Osteocyte (in vitro differentiated cells): ENCODE measurements around the gene ISOC2. TPM values are rescaled to one million over a fixed set of nuclear protein-coding genes. Genes with fewer than 3 reads are reported as not detected.

Source experiments
- DNase-seq: peaks from one replicate; pipeline ENCODE4 v3.0.0; 2021; ENCODE audit warnings: mixed read lengths; ENCODE audit not compliant: unreplicated experiment; ENCODE audit errors: extremely low spot score
- H3K27ac Mint-ChIP-seq: one replicate; pipeline ENCODE4 v1.8.0; 2021; ENCODE audit warnings: mild to moderate bottlenecking, mixed read lengths; ENCODE audit not compliant: unreplicated experiment
- H3K27me3 Mint-ChIP-seq: one replicate; pipeline ENCODE4 v1.8.0; 2021; ENCODE audit warnings: mixed read lengths; ENCODE audit not compliant: unreplicated experiment
- H3K36me3 Mint-ChIP-seq: one replicate; pipeline ENCODE4 v1.8.0; 2021; ENCODE audit warnings: mixed read lengths; ENCODE audit not compliant: unreplicated experiment
- H3K4me1 Mint-ChIP-seq: one replicate; pipeline ENCODE4 v1.8.0; 2021; ENCODE audit warnings: mixed read lengths; ENCODE audit not compliant: unreplicated experiment
- H3K4me3 Mint-ChIP-seq: one replicate; pipeline ENCODE4 v1.8.0; 2021; ENCODE audit warnings: mild to moderate bottlenecking, moderate library complexity, mixed read lengths; ENCODE audit not compliant: unreplicated experiment
- H3K9me3 Mint-ChIP-seq: one replicate; pipeline ENCODE4 v1.8.0; 2021; ENCODE audit warnings: mixed read lengths; ENCODE audit not compliant: unreplicated experiment
- CTCF ChIP-seq: fragments of 200-600 bp; sonication (generic); IDR thresholded peaks from 2 replicates; pipeline ENCODE4 v1.5.0; 2021; ENCODE audit warnings: antibody characterized with exemption, mild to moderate bottlenecking, moderate library complexity
- total RNA-seq: library from RNA; stranded (reverse); gene quantifications from 2 replicates; pipeline ENCODE4 v1.2.1, GENCODE V29; 2021

ISOC2 gene
- total RNA-seq, 1 donor from 2014 or later, result 39.8 TPM

GRCh38 chr19:55436847-55437246 is 24.6 kb downstream of the ISOC2 start:
- no peak for DNase-seq
- H3K27me3 Mint-ChIP-seq, result peaks cover 30% of the 10 kb centered on the region
- H3K4me3 Mint-ChIP-seq, result no peak overlapping the region
- peaks cover 2% of the 10 kb centered on the region for H3K36me3 Mint-ChIP-seq
- TF ChIP-seq CTCF, result no peak
- H3K9me3 Mint-ChIP-seq, result no peaks in the 10 kb centered on the region
- peaks cover 8% of the 10 kb centered on the region for H3K4me1 Mint-ChIP-seq
- no peak overlapping the region for H3K27ac Mint-ChIP-seq

- Mint-ChIP-seq H3K9me3 (no peaks in the 10 kb centered on the region), H3K27me3 (peaks cover 15% of the 10 kb centered on the region), H3K4me1 (no peaks in the 10 kb centered on the region), H3K4me3 (no peak overlapping the region), H3K27ac (no peak overlapping the region), H3K36me3 (no peaks in the 10 kb centered on the region)
- DNase-seq, result no peak
- TF ChIP-seq CTCF, result no peak
These were observed 26.4 kb downstream of the ISOC2 start for GRCh38 chr19:55435020-55435419.

GRCh38 chr19:55434356-55434919 is 27.0 kb downstream of the ISOC2 start:
- Mint-ChIP-seq H3K36me3 (no peaks in the 10 kb centered on the region), H3K27me3 (peaks cover 10% of the 10 kb centered on the region), H3K4me1 (no peaks in the 10 kb centered on the region), H3K27ac (no peak overlapping the region), H3K9me3 (no peaks in the 10 kb centered on the region), H3K4me3 (no peak overlapping the region)
- DNase-seq, result no peak
- no peak for TF ChIP-seq CTCF

GRCh38 chr19:55433292-55433691 is 28.1 kb downstream of the ISOC2 start:
- Mint-ChIP-seq H3K36me3 (no peaks in the 10 kb centered on the region), H3K4me3 (no peak overlapping the region), H3K4me1 (no peaks in the 10 kb centered on the region), H3K9me3 (no peaks in the 10 kb centered on the region), H3K27ac (no peak overlapping the region), H3K27me3 (peaks cover 3% of the 10 kb centered on the region)
- DNase-seq, result no peak
- no peak for TF ChIP-seq CTCF

- Mint-ChIP-seq H3K9me3 (no peaks in the 10 kb centered on the region), H3K27ac (no peak overlapping the region), H3K4me1 (no peaks in the 10 kb centered on the region), H3K36me3 (no peaks in the 10 kb centered on the region), H3K27me3 (peaks cover 3% of the 10 kb centered on the region), H3K4me3 (no peak overlapping the region)
- DNase-seq, result no peak
- no peak for TF ChIP-seq CTCF
These were observed 29.0 kb downstream of the ISOC2 start for GRCh38 chr19:55432241-55432959.
